Activated T-cell treated with anti-CD3 and anti-CD28 coated beads for 48 hours (primary cell): ENCODE data around the gene DHX34.

ENCODE experiments used
- DNase-seq: peaks from one replicate; pipeline ENCODE4 v3.0.0-alpha.2; 2020; ENCODE audit warnings: low read depth

DHX34 gene

GRCh38 chr19:47417746-47418691 lies 68.9 kb downstream of the DHX34 start:
- no peak for DNase-seq

GRCh38 chr19:47418692-47419029 lies 69.5 kb downstream of the DHX34 start:
- DNase-seq = no peak

- no peak for DNase-seq
Observed at GRCh38 chr19:47419030-47419783, 70.1 kb downstream of the DHX34 start, which contains the start of gene MEIS3. Gene MEIS3 (minus strand): TSS chr19:47419527. CDS start chr19:47419081, 446 bp downstream.

GRCh38 chr19:47419789-47420188 lies 70.7 kb downstream of the DHX34 start:
- no peak for DNase-seq

GRCh38 chr19:47421244-47421786 lies 72.2 kb downstream of the DHX34 start:
- DNase-seq = no peak

- no peak for DNase-seq
Observed at GRCh38 chr19:47421844-47422395, 72.8 kb downstream of the DHX34 start.

GRCh38 chr19:47422417-47423163 lies 73.5 kb downstream of the DHX34 start:
- DNase-seq = no peak

GRCh38 chr19:47423203-47423882 lies 74.2 kb downstream of the DHX34 start:
- no peak for DNase-seq

GRCh38 chr19:47427241-47428176 lies 78.4 kb downstream of the DHX34 start:
- DNase-seq = peak; percentile 71

- peak; percentile 86 for DNase-seq
Observed at GRCh38 chr19:47428177-47428894, 79.2 kb downstream of the DHX34 start.

- DNase-seq = no peak
Observed at GRCh38 chr19:47429140-47429793, 80.2 kb downstream of the DHX34 start.

GRCh38 chr19:47430041-47430802 lies 81.1 kb downstream of the DHX34 start:
- DNase-seq = no peak

GRCh38 chr19:47432091-47432490 lies 83.0 kb downstream of the DHX34 start:
- no peak for DNase-seq
